Common myeloid progenitor, CD34-positive (primary cell): ENCODE results near the gene HMG20B.

Source experiments
- CTCF ChIA-PET: fragments of 350-600 bp; sonication (Branson Sonifier 250); formaldehyde crosslinking; loops from one replicate; lab custom pipeline; 2021; ENCODE audit warnings: antibody characterized with exemption; lab: Charles Lee
- POLR2A ChIA-PET: fragments of 350-600 bp; sonication (Branson Sonifier 250); formaldehyde crosslinking; loops from one replicate; lab custom pipeline; 2021; ENCODE audit warnings: antibody characterized with exemption; lab: Charles Lee
- DNase-seq, 3 donors: peaks; one replicate each; pipeline versions ENCODE4 v3.0.0 to v3.0.0-alpha.2; 2013
- H3K27ac ChIP-seq, 2 experiments: 1 replicate in 1 of 2; 2 replicates in 1 of 2; pipeline ENCODE4 v1.7.0; 2013; ENCODE audit warnings: inconsistent platforms in 2 of 2, low read length in 2 of 2, mild to moderate bottlenecking in 2 of 2, low read depth in 1 of 2, moderate library complexity in 1 of 2; ENCODE audit not compliant: severe bottlenecking in 2 of 2, insufficient read depth in 1 of 2, poor library complexity in 1 of 2
- H3K27me3 ChIP-seq, 5 experiments: replicated peaks in 2 of 5; 1 replicate in 3 of 5; 2 replicates in 2 of 5; pipeline versions ENCODE4 v1.6.1 to v1.7.0; 2013; ENCODE audit warnings: low read length in 4 of 5, mild to moderate bottlenecking in 2 of 5, moderate library complexity in 2 of 5, inconsistent platforms in 1 of 5; ENCODE audit not compliant: insufficient read depth in 5 of 5, control insufficient read depth in 4 of 5
- H3K36me3 ChIP-seq, 4 experiments: 1 replicate in 2 of 4; 2 replicates in 2 of 4; pipeline versions ENCODE4 v1.6.1 to v1.7.0; 2013; ENCODE audit warnings: low read length in 3 of 4, control low read depth in 1 of 4, mild to moderate bottlenecking in 1 of 4; ENCODE audit not compliant: control insufficient read depth in 4 of 4, insufficient read depth in 4 of 4
- H3K4me1 ChIP-seq, 4 experiments: 1 replicate in 3 of 4; 2 replicates in 1 of 4; pipeline versions ENCODE4 v1.6.1 to v1.7.1; 2013; ENCODE audit warnings: low read length in 3 of 4, mild to moderate bottlenecking in 3 of 4, control low read depth in 1 of 4, inconsistent platforms in 1 of 4, moderate library complexity in 1 of 4; ENCODE audit not compliant: control insufficient read depth in 4 of 4, insufficient read depth in 4 of 4; ENCODE audit errors: control extremely low read depth in 1 of 4
- H3K4me3 ChIP-seq, 7 experiments: 1 replicate in 4 of 7; 2 replicates in 3 of 7; pipeline versions ENCODE4 v1.5.1 to v1.7.0; 2013; ENCODE audit warnings: mild to moderate bottlenecking in 7 of 7, low read length in 6 of 7, moderate library complexity in 6 of 7, inconsistent platforms in 2 of 7, low read depth in 2 of 7, control low read depth in 1 of 7; ENCODE audit not compliant: insufficient read depth in 4 of 7, control insufficient read depth in 1 of 7; ENCODE audit errors: extremely low read depth in 1 of 7
- H3K9me3 ChIP-seq, 5 experiments: 1 replicate in 4 of 5; 2 replicates in 1 of 5; pipeline versions ENCODE4 v1.6.1 to v1.7.1; 2013; ENCODE audit warnings: low read length in 4 of 5, mild to moderate bottlenecking in 2 of 5, inconsistent platforms in 1 of 5, low read depth in 1 of 5, moderate library complexity in 1 of 5; ENCODE audit not compliant: control insufficient read depth in 4 of 5, insufficient read depth in 2 of 5; ENCODE audit errors: control extremely low read depth in 1 of 5
- WGBS: methylation state at CpG from one replicate; pipeline ENCODE4 v1.1.5; 2013; ENCODE audit not compliant: insufficient coverage; 5-methylcytosine and 5-hydroxymethylcytosine counted together

HMG20B gene

GRCh38 chr19:3533563-3534216 is 39.1 kb upstream of the HMG20B start:
- no peak for DNase-seq
- Histone ChIP-seq H3K27me3 (no peaks in the 10 kb centered on the region), H3K4me1 (peaks cover 0 to 4% (median 0%) of the 10 kb centered on the region in 4 experiments), H3K9me3 (no peaks in the 10 kb centered on the region), H3K27ac (no peak overlapping the region), H3K36me3 (peaks cover 15 to 78% (median 44%) of the 10 kb centered on the region in 4 experiments), H3K4me3 (no peak overlapping the region)
- WGBS, result 96% methylated on average over 9 of the region's 12 CpGs
- POLR2A ChIA-PET, result no interaction called here
- CTCF ChIA-PET, result interaction anchor here (0.7 kb wide), 1 partner anchor 22 kb away, joined by 3 read pairs; no protein-coding TSS in a partner anchor

GRCh38 chr19:3534375-3535234 is 38.1 kb upstream of the HMG20B start:
- CTCF ChIA-PET, result interaction anchor here (0.7 kb wide), 1 partner anchor 22 kb away, joined by 3 read pairs; no protein-coding TSS in a partner anchor
- Histone ChIP-seq H3K9me3 (no peaks in the 10 kb centered on the region), H3K27ac (no peak overlapping the region), H3K4me1 (peaks cover 0 to 4% (median 0%) of the 10 kb centered on the region in 4 experiments), H3K4me3 (no peak overlapping the region), H3K36me3 (peaks cover 15 to 78% (median 48%) of the 10 kb centered on the region in 4 experiments), H3K27me3 (no peaks in the 10 kb centered on the region)
- WGBS, result 97% methylated on average over 38 of the region's 38 CpGs
- no peak for DNase-seq
- POLR2A ChIA-PET, result no interaction called here

- H3K4me3 ChIP-seq, result no peak overlapping the region
- no peaks in the 10 kb centered on the region for H3K27me3 ChIP-seq
- CTCF ChIA-PET, result no interaction called here
- WGBS, result 97% methylated on average over 9 of the region's 9 CpGs
- peaks cover 15 to 82% (median 49%) of the 10 kb centered on the region in 4 experiments for H3K36me3 ChIP-seq
- no peak for DNase-seq
- no peaks in the 10 kb centered on the region for H3K9me3 ChIP-seq
- POLR2A ChIA-PET, result no interaction called here
- no peak overlapping the region for H3K27ac ChIP-seq
- H3K4me1 ChIP-seq, result peaks cover 0 to 4% (median 0%) of the 10 kb centered on the region in 4 experiments
Observed at GRCh38 chr19:3535235-3535535, 37.6 kb upstream of the HMG20B start.

- H3K27ac ChIP-seq, result no peak overlapping the region
- CTCF ChIA-PET, result no interaction called here
- H3K4me3 ChIP-seq, result no peak overlapping the region
- POLR2A ChIA-PET, result no interaction called here
- H3K4me1 ChIP-seq, result peaks cover 0 to 4% (median 0%) of the 10 kb centered on the region in 4 experiments
- DNase-seq, result no peak
- no peaks in the 10 kb centered on the region for H3K9me3 ChIP-seq
- H3K36me3 ChIP-seq, result peaks cover 15 to 79% (median 48%) of the 10 kb centered on the region in 4 experiments
- WGBS, result over 99% methylated on average over 9 of the region's 14 CpGs
- H3K27me3 ChIP-seq, result no peaks in the 10 kb centered on the region
Observed at GRCh38 chr19:3535563-3535965, 37.2 kb upstream of the HMG20B start.

GRCh38 chr19:3535981-3536380 is 36.8 kb upstream of the HMG20B start:
- no peak for DNase-seq
- Histone ChIP-seq H3K27me3 (no peaks in the 10 kb centered on the region), H3K9me3 (no peaks in the 10 kb centered on the region), H3K36me3 (peaks cover 15 to 75% (median 46%) of the 10 kb centered on the region in 4 experiments), H3K27ac (no peak overlapping the region), H3K4me1 (peaks cover 0 to 4% (median 0%) of the 10 kb centered on the region in 4 experiments), H3K4me3 (no peak overlapping the region)
- CTCF ChIA-PET, result no interaction called here
- POLR2A ChIA-PET, result no interaction called here
- 97% methylated on average over 6 of the region's 10 CpGs for whole genome bisulfite sequencing

- 96% methylated on average over 27 of the region's 27 CpGs for WGBS
- CTCF ChIA-PET, result interaction anchor here (0.9 kb wide), 1 partner anchor 19 kb away, joined by 3 read pairs; no protein-coding TSS in a partner anchor
- no peak overlapping the region for H3K27ac ChIP-seq
- no peaks in the 10 kb centered on the region for H3K9me3 ChIP-seq
- no peak for DNase-seq
- POLR2A ChIA-PET, result interaction anchor here (0.9 kb wide), 1 partner anchor 24 kb away, joined by 3 read pairs; no protein-coding TSS in a partner anchor
- H3K36me3 ChIP-seq, result peaks cover 13 to 69% (median 43%) of the 10 kb centered on the region in 4 experiments
- no peaks in the 10 kb centered on the region for H3K27me3 ChIP-seq
- H3K4me3 ChIP-seq, result no peak overlapping the region
- peaks cover 0 to 4% (median 0%) of the 10 kb centered on the region in 4 experiments for H3K4me1 ChIP-seq
Observed at GRCh38 chr19:3536429-3537100, 36.2 kb upstream of the HMG20B start.
